GM12875 (cell line): Measurements from ENCODE around the gene MFSD6.
"Not testable (repeated sequence)": the region's sequence is repeated elsewhere in the genome, so short reads cannot be mapped to it uniquely, and the experiment has no call there.

ENCODE experiments used
- H3K4me3 ChIP-seq: one replicate; pipeline ENCODE4 v1.5.1; 2011; ENCODE audit warnings: low read depth, low read length, control low read depth
- TF ChIP-seq, protein P1 (sequence below): IDR thresholded peaks from 2 replicates; pipeline ENCODE4 v1.5.1; 2011; ENCODE audit warnings: low read depth, mild to moderate bottlenecking, control low read depth, inconsistent platforms, low read length, moderate library complexity, borderline replicate concordance; ENCODE audit not compliant: insufficient read depth

MFSD6 gene

DNA sequence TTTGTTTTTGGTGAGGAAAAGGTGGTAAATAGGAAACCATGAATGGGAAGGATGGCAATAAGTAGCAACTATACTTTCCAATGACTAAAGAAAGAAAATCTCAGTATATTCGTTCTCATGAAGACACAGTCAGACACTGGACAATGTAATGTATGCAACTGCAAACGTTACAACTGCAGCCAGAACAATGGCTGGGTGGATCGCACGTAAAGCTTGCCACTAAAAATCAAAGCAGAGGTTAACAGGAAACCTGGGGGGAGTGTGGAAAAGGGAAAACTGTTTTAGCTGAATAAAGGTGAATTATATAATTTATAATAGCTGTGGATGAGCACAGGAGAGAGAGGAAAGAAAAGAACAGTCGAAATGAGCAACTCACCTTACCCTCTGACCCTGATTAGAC is 93.1 kb downstream of the MFSD6 start:
- TF ChIP-seq, protein P1, sequence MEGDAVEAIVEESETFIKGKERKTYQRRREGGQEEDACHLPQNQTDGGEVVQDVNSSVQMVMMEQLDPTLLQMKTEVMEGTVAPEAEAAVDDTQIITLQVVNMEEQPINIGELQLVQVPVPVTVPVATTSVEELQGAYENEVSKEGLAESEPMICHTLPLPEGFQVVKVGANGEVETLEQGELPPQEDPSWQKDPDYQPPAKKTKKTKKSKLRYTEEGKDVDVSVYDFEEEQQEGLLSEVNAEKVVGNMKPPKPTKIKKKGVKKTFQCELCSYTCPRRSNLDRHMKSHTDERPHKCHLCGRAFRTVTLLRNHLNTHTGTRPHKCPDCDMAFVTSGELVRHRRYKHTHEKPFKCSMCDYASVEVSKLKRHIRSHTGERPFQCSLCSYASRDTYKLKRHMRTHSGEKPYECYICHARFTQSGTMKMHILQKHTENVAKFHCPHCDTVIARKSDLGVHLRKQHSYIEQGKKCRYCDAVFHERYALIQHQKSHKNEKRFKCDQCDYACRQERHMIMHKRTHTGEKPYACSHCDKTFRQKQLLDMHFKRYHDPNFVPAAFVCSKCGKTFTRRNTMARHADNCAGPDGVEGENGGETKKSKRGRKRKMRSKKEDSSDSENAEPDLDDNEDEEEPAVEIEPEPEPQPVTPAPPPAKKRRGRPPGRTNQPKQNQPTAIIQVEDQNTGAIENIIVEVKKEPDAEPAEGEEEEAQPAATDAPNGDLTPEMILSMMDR, result no peak

DNA sequence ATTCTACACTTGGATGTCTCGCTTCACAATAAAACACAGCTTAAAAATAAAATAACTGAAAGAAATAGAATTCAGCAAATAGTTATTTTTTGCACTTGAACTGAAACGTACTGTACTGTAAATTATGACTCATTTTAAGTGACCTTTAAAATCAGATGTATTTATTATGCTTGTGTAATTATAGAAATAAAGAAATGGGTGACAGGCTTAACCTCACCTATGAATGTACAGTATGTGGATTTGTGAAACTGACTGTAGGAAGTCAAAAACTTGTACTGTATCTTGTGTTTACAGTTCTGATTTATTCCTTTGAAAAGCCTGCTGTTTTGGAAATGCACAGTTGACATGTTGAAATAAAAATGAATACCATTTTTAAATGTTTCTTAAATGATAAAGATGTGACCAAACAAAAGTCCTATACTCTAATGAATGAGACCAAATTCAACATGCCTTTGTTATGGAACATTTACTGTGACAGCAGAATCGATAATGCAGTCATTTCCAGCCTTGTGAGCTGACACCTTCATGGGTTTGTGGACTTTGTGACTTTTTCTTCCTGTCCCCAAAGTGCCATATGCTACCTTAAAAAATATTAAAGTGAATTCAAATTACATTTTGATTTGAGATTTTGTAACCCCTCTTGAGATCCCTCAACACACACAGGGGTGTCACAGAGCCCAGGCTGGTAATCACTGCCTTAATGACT is 93.7 kb downstream of the MFSD6 start:
- no peak overlapping the region for H3K4me3 ChIP-seq
- TF ChIP-seq, protein P1, result no peak

More for the DNA sequence above, 93.1 kb downstream of the MFSD6 start:
- H3K4me3 ChIP-seq, result no peak overlapping the region

DNA sequence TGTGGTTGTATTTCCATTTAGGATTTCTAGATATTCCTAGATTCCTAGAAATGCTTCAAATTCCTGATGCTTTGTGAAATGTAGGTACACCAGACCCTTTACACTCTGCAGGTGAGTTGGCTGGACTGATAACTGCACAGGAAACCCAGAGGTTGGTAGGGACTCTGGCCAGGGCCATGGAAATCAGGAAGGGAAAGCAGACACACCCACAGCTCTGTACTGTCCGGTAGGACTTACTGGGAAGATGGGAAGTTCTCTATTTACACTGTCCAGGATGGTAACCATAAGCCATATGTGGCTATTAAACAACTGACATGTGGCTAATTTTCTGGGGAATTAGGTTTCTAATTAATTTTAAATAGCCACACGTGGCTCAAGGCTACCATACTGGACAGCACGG is 94.9 kb downstream of the MFSD6 start:
- no peak overlapping the region for H3K4me3 ChIP-seq
- TF ChIP-seq, protein P1, result no peak

DNA sequence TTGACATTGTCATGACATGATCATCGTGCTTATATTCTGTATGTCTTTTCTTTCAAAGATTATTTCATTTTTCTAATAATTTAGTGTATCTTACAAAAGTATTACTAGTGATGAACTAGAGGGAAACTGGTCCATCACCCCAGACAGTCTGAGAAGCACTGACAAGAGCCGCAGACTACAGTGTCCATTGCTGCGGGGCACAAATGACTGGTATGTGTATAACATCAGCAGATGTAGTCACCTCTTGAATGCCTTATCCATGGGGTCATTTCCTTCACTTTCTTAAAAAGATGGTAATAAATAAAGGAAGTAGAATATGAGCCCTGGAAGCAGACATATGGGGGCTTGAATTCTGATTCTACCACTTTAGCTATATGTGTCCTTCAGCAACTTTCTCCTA is 96.8 kb downstream of the MFSD6 start:
- no peak overlapping the region for H3K4me3 ChIP-seq
- TF ChIP-seq, protein P1, result no peak

DNA sequence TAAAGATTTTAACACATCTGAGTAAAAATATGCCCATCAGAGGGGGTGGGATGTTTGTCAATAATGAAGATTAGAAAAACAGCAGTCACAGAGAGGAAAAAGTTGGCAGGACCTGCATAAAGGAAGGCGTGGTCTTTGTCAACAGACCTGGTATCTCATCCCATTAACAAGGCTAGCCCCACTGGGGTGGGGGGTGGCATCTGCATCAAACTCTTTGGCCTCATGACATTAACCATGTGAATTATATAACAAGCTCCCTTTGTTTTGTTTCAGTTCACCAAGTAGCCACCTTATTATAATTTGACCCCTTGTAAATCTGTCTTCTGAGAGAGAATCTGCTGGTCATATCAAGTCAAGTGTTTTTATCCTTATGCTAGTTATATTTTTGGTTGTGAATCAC is 97.5 kb downstream of the MFSD6 start:
- no peak overlapping the region for H3K4me3 ChIP-seq
- TF ChIP-seq, protein P1, result no peak

DNA sequence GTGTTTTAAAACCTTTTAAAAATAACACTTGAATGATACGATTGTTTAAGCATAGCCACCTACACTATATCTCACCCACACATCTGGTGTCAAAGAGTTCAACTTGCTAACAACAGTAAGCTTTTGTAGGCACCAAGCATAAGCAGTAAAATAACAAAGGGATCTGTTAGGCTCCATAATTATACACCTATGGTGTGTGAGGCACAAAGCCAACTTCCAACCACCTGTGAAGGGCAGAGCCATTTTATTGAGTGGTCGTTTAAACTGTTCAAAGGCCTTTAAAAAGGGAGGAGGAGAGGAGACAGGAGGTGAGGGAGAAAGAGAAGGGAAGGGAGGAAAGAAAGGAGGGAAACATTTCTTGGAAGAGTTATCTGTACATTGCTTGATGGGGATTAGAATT is 98.5 kb downstream of the MFSD6 start:
- TF ChIP-seq, protein P1, result no peak
- no peak overlapping the region for H3K4me3 ChIP-seq

DNA sequence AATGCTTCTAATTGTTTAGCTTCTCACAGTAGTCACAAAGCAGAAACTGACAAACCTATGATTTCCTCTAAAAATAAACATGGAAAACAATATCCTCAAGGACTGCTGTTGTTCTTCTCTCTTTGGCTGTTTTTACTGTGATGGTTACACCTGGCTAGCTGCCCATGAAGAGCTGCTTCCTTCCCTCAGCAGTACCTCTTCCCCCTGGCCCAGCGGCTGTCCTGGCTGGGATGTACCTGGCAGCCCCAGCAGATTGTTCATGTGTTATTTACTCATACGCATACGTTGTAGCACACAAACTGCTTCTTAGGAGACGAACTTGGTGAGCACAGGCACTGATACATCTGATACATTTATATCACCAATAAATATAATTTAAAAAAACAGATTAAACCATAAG is 99.0 kb downstream of the MFSD6 start:
- TF ChIP-seq, protein P1, result no peak
- H3K4me3 ChIP-seq, result no peak overlapping the region

DNA sequence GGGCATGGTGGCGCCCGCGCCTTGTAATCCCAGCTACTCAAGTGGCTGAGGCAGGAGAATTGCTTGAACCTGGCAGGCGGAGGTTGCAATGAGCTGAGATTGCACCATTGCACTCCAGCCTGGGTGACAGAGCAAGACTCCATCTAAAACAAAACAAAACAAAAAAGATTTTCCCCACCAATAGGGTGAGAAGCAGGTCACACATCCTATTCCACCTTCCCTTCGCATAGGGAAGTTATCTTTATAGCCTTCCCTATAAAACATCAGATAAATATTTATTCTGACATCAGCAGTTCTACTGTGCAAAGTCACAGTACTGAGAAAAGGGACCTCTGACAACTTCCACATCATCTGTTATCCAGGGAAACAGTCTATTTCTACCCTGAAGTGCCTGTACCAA is 101.7 kb downstream of the MFSD6 start:
- H3K4me3 ChIP-seq, result not testable (repeated sequence)
